Measurements from ENCODE around the gene RFC2.

Gene RFC2

GRCh38 chr7:74254129-74254857 lies at the start of gene RFC2:
RFC2 (minus strand) TSS chr7:74254399; CDS start chr7:74254383, 16 bp downstream.
- no peak for FAIRE-seq

GRCh38 chr7:74302745-74303221 lies 48.6 kb upstream of the RFC2 start:
- no peak for FAIRE-seq

- FAIRE-seq = no peak
These were observed 46.7 kb upstream of the RFC2 start for GRCh38 chr7:74300926-74301325.

- FAIRE-seq = no peak
These were observed 45.2 kb upstream of the RFC2 start for GRCh38 chr7:74299401-74299800.

- FAIRE-seq = no peak
These were observed 43.5 kb upstream of the RFC2 start for GRCh38 chr7:74297516-74298233.

- FAIRE-seq = no peak
These were observed 40.2 kb upstream of the RFC2 start for GRCh38 chr7:74294191-74294998.

- no peak for FAIRE-seq
These were observed 39.3 kb upstream of the RFC2 start for GRCh38 chr7:74293577-74293908.

GRCh38 chr7:74292757-74293576 lies 38.8 kb upstream of the RFC2 start:
- FAIRE-seq = no peak

GRCh38 chr7:74291535-74291934 lies 37.3 kb upstream of the RFC2 start:
- no peak for FAIRE-seq

- FAIRE-seq = no peak
These were observed 36.8 kb upstream of the RFC2 start for GRCh38 chr7:74290981-74291441.

- FAIRE-seq = no peak
These were observed 36.4 kb upstream of the RFC2 start for GRCh38 chr7:74290553-74290950.

GRCh38 chr7:74289659-74290552 lies 35.7 kb upstream of the RFC2 start:
- FAIRE-seq = no peak

GRCh38 chr7:74289018-74289658 lies 34.9 kb upstream of the RFC2 start, which contains the start of gene CLIP2:
CLIP2 (plus strand) TSS chr7:74289407; CDS start chr7:74317547, 28,140 bp downstream.
- FAIRE-seq = no peak

- no peak for FAIRE-seq
These were observed 34.1 kb upstream of the RFC2 start for GRCh38 chr7:74288034-74288881.

GRCh38 chr7:74287303-74288033 lies 33.3 kb upstream of the RFC2 start:
- no peak for FAIRE-seq

GRCh38 chr7:74286131-74286530 lies 31.9 kb upstream of the RFC2 start:
- no peak for FAIRE-seq

- no peak for FAIRE-seq
These were observed 30.6 kb upstream of the RFC2 start for GRCh38 chr7:74284781-74285259.

GRCh38 chr7:74283858-74284447 lies 29.8 kb upstream of the RFC2 start:
- FAIRE-seq = no peak

Data from islet of Langerhans (tissue), 1 donor.